Testis (tissue), 2 donors: ENCODE data around the gene NKAIN2.

Experiments used
- CTCF ChIP-seq, 3 experiments: fragments of 450-650 bp in 2 of 3; fragments of 200-600 bp in 1 of 3; sonication (generic) in 1 of 3; IDR thresholded peaks; one replicate each; pipeline ENCODE4 v1.5.1; 2016 to 2019; ENCODE audit warnings: antibody characterized with exemption in 3 of 3, mild to moderate bottlenecking in 2 of 3, moderate library complexity in 1 of 3
- POLR2A ChIP-seq: fragments of 450-650 bp; IDR thresholded peaks from one replicate; pipeline ENCODE4 v1.6.1; 2017; ENCODE audit warnings: antibody characterized with exemption, mild to moderate bottlenecking, moderate library complexity

- TF ChIP-seq CTCF (IDR thresholded peaks at IDR 0.05) (no peak), POLR2A (no peak)
Measured at GRCh38 chr6:123804787-123805540, 1.3 kb downstream of the NKAIN2 start.
